ENCODE measurements around the gene KIF19. TPM values are rescaled to one million over a fixed set of nuclear protein-coding genes. Genes with fewer than 3 reads are reported as not detected.
A peak's percentile ranks its signal among the peaks of the same experiment; 100 is the strongest.

KIF19 gene
- total and polyA plus RNA-seq, 2 of the 8 experiments (the other 6 are each of a cell fraction or from before 2014, with no cell fraction given) = 0.52 to 0.77 TPM

GRCh38 chr17:74387365-74388218, 61.6 kb downstream of the KIF19 start:
- no peak overlapping the region for H3K9ac ChIP-seq (replicated peaks in 1 of 4; ENCODE audit: extremely low read depth in 1 of 4, low read depth in 3 of 4, low read length in 3 of 4)
- ChIA-PET POLR2A (ENCODE audit: partially characterized antibody) (interaction anchor here (1.2 kb wide), 1 partner anchor 60 kb away, joined by 3 read pairs; no protein-coding TSS in a partner anchor), CTCF (ENCODE audit: partially characterized antibody) (interaction anchor here (0.5 to 2.6 kb wide), 18 partner anchors 8 to 1281 kb away, joined by 3 to 13 read pairs (median 4); partner anchors contain the start of gene RPL38)
- H3K56ac ChIP-seq (replicated peaks; ENCODE audit: insufficient read length, low read depth, low read length) = no peak overlapping the region
- peak overlapping the region; percentile 82; the same call in 1 of the 2 replicates for H4K8ac ChIP-seq (ENCODE audit: extremely low read depth, insufficient read depth, low read length)
- no peak overlapping the region for H2BK5ac ChIP-seq (ENCODE audit: low read depth, low read length)
- no peak overlapping the region for H3K14ac ChIP-seq (ENCODE audit: insufficient read length)
- DNase-seq (ENCODE audit: low read depth in 1 of 2, low spot score in 2 of 2) (no peak), FAIRE-seq (no peak)
- no peak overlapping the region for H2AFZ ChIP-seq (ENCODE audit: low read length)
- TF ChIP-seq CTCF (IDR thresholded peaks at IDR 0.05; ENCODE audit: control extremely low read depth in 1 of 3, insufficient read depth in 1 of 3, low read depth in 1 of 3, low read length in 3 of 3) (peak; percentile 14 to 39 (median 27); a peak in 3 of 4 replicates), RAD21 (IDR thresholded peaks at IDR 0.05 in 1 of 2, conservative IDR thresholded peaks at IDR 0.05 in 1 of 2; ENCODE audit: low read depth in 2 of 2, low read length in 2 of 2) (peak; percentile 11 to 12; a peak in 2 of 4 replicates), KDM4A (IDR thresholded peaks at IDR 0.05; ENCODE audit: low read depth, low read length, severe bottlenecking) (peak; percentile 29), GTF2F1 (IDR thresholded peaks at IDR 0.05; ENCODE audit: borderline replicate concordance, low read depth, low read length) (no peak)
- H4K91ac ChIP-seq (replicated peaks; ENCODE audit: insufficient read length, low read length) = peak overlapping the region; percentile 88
- no peaks in the 10 kb centered on the region for H3K79me2 ChIP-seq (ENCODE audit: control insufficient read depth in 1 of 2, insufficient read depth in 2 of 2, low read length in 2 of 2)
- peak overlapping the region; percentile 86; the same call in 1 of the 2 replicates for H2BK20ac ChIP-seq (ENCODE audit: low read length)
- H3K4ac ChIP-seq (replicated peaks; ENCODE audit: insufficient read length, low read depth, low read length) = peak overlapping the region; percentile 84
- no peaks in the 10 kb centered on the region for H3K79me1 ChIP-seq (ENCODE audit: low read depth, low read length)
- peak overlapping the region; percentile 55 for H3K18ac ChIP-seq (ENCODE audit: extremely low read depth, low read length)
- no peak overlapping the region for H3K23ac ChIP-seq (ENCODE audit: insufficient read length)
- H2BK12ac ChIP-seq (ENCODE audit: low read depth, low read length) = 0 out of 2 replicates have a peak overlapping the region, but pooled peaks have one; percentile 19
- H3K23me2 ChIP-seq (ENCODE audit: low read depth, low read length) = no peaks in the 10 kb centered on the region
- H2BK15ac ChIP-seq (ENCODE audit: low read length) = no peak overlapping the region
- peaks cover 5 to 20% (median 12%) of the 10 kb centered on the region in 4 experiments for H3K4me1 ChIP-seq (replicated peaks in 1 of 4; ENCODE audit: control insufficient read depth in 3 of 4, insufficient read depth in 4 of 4, low read length in 3 of 4)
- H2AK5ac ChIP-seq (ENCODE audit: low read depth, low read length) = no peak overlapping the region
- peak overlapping the region in 1 of 2 experiments; percentile 37; a peak in 3 of 4 replicates for H3K4me2 ChIP-seq (ENCODE audit: insufficient read depth in 1 of 2, low read depth in 2 of 2, low read length in 2 of 2)
- 77% methylated on average over 17 of the region's 17 CpGs; no CpG with 5 or more reads in 1 of the 2 experiments for WGBS, 2 experiments (ENCODE audit: extremely low coverage in 1 of 2, insufficient coverage in 1 of 2, insufficient read length in 1 of 2, insufficient replicate concordance in 2 of 2, low coverage in 1 of 2, low lambda C conversion rate in 2 of 2, missing lambda C conversion rate in 1 of 2)
- no peak overlapping the region for H2BK120ac ChIP-seq (replicated peaks; ENCODE audit: low read depth, low read length)
- no peaks in the 10 kb centered on the region for H4K20me1 ChIP-seq (replicated peaks in 1 of 2; ENCODE audit: control insufficient read depth in 1 of 2, insufficient read depth in 2 of 2, low read length in 2 of 2)
- H3K27me3 ChIP-seq (replicated peaks in 1 of 4; ENCODE audit: control insufficient read depth in 3 of 4, extremely low read depth in 1 of 4, insufficient read depth in 3 of 4, low read length in 3 of 4) = no peaks in the 10 kb centered on the region; a peak in 1 of 7 replicates
- H3K27ac ChIP-seq (ENCODE audit: low read depth, low read length) = no peak overlapping the region
- H3K36me3 ChIP-seq (ENCODE audit: control insufficient read depth in 2 of 4, insufficient read depth in 4 of 4, low read length in 3 of 4) = no peaks in the 10 kb centered on the region
- H4K5ac ChIP-seq (ENCODE audit: insufficient read length, low read depth, low read length) = peak overlapping the region; percentile 57
- no peaks in the 10 kb centered on the region for H3K9me3 ChIP-seq (ENCODE audit: insufficient read depth in 2 of 2, low read depth in 1 of 2, low read length in 1 of 2)
- H3K4me3 ChIP-seq (ENCODE audit: extremely low read depth in 1 of 4, insufficient read depth in 2 of 4, low read depth in 3 of 4, low read length in 4 of 4) = peak overlapping the region in 2 of 4 experiments; percentile 6 to 11; a peak in 1 of 8 replicates

Measured in H1 (cell line).